K562 (cell line): ENCODE measurements around the gene KIF6. TPM values are rescaled to one million over a fixed set of nuclear protein-coding genes. Genes with fewer than 3 reads are reported as not detected.

Experiments used
- ATAC-seq: fragments of 200-7000 bp; cut with Tn5 transposase; 3 replicates; pipeline ENCODE4 v1.9.1; 2020; ENCODE audit warnings: moderate library complexity
- BruUV-seq: library from RNA; stranded (reverse); fragments of 400-500 nt; replicated peaks from 2 replicates; lab custom pipeline; 2021; lab: Mats Ljungman, UMichigan
- CTCF ChIA-PET: fragments of 300-600 bp; formaldehyde crosslinking; extraction: SDS; loops from one replicate; lab custom pipeline; 2021; ENCODE audit warnings: low intra/inter-chr PET ratio; lab: Yijun Ruan, JAX
- POLR2A ChIA-PET: fragments of 300-600, 350-650 bp; sonication (Branson Sonifier 250); formaldehyde crosslinking; extraction: SDS; loops from one replicate; lab custom pipeline; 2021; ENCODE audit warnings: antibody characterized with exemption, inconsistent platforms; lab: Yijun Ruan, JAX
- DNase-seq, 4 experiments: peaks; one replicate each; pipeline versions ENCODE4 v3.0.0 to v3.0.0-alpha.2; 2011 to 2018; ENCODE audit warnings: low spot score in 3 of 4, mixed read lengths in 3 of 4; ENCODE audit errors: extremely low read depth in 1 of 4
- FAIRE-seq: peaks from 2 replicates; lab custom pipeline; 2011; peaks lifted over from hg19 to GRCh38; lab: Jason Lieb, UNC
- H2AFZ ChIP-seq: 2 replicates; pipeline ENCODE4 v1.6.0; 2011; ENCODE audit warnings: low read depth, low read length, control low read depth, inconsistent platforms
- H3K27ac ChIP-seq: fragments of 200-600 bp; 3 replicates; pipeline ENCODE4 v1.8.0; 2011; ENCODE audit warnings: low read depth, mild to moderate bottlenecking, control low read depth, inconsistent platforms, low read length, moderate library complexity, mixed read lengths; ENCODE audit errors: extremely low read depth
- H3K27me3 ChIP-seq, 2 experiments: fragments of 300-600 bp in 1 of 2; 2 replicates in 1 of 2; 3 replicates in 1 of 2; pipeline versions ENCODE4 v1.6.0 to v1.8.0; 2011; ENCODE audit warnings: inconsistent platforms in 2 of 2, low read length in 2 of 2, mild to moderate bottlenecking in 1 of 2, mixed read lengths in 1 of 2, moderate library complexity in 1 of 2; ENCODE audit not compliant: control insufficient read depth in 2 of 2, insufficient read depth in 2 of 2
- H3K36me3 ChIP-seq: fragments of 300-600 bp; 3 replicates; pipeline ENCODE4 v1.8.0; 2011; ENCODE audit warnings: mild to moderate bottlenecking, low read length, inconsistent platforms; ENCODE audit not compliant: control insufficient read depth, insufficient read depth
- H3K4me1 ChIP-seq, 2 experiments: fragments of 200-600 bp in 1 of 2; replicated peaks in 1 of 2; 2 replicates in 1 of 2; 3 replicates in 1 of 2; pipeline versions ENCODE4 v1.5.1 to v1.8.0; 2011; ENCODE audit warnings: inconsistent platforms in 2 of 2, low read length in 2 of 2, mild to moderate bottlenecking in 1 of 2, mixed read lengths in 1 of 2, moderate library complexity in 1 of 2; ENCODE audit not compliant: control insufficient read depth in 2 of 2, insufficient read depth in 2 of 2
- H3K4me2 ChIP-seq: 2 replicates; pipeline ENCODE4 v1.6.1; 2011; ENCODE audit warnings: low read length, control low read depth, inconsistent platforms, mixed read lengths; ENCODE audit not compliant: insufficient read depth
- H3K4me3 ChIP-seq: fragments of 200-600 bp; sonication (generic), shearing (Covaris generic); 2 replicates; pipeline ENCODE4 v1.5.1; 2016; ENCODE audit warnings: control low read depth, inconsistent platforms
- H3K79me2 ChIP-seq: fragments of 200-600 bp; 3 replicates; pipeline ENCODE4 v1.8.0; 2011; ENCODE audit warnings: low read length, inconsistent platforms; ENCODE audit not compliant: control insufficient read depth, insufficient read depth
- H3K9ac ChIP-seq, 2 experiments: 2 replicates each; pipeline versions ENCODE4 v1.6.0 to v1.6.1; 2011; ENCODE audit warnings: low read depth in 2 of 2, low read length in 2 of 2, control low read depth in 1 of 2, inconsistent platforms in 1 of 2, mild to moderate bottlenecking in 1 of 2, mixed read lengths in 1 of 2; ENCODE audit not compliant: insufficient read depth in 1 of 2
- H3K9me1 ChIP-seq: one replicate; pipeline ENCODE4 v1.6.0; 2011; ENCODE audit warnings: inconsistent platforms, mild to moderate bottlenecking, low read length, moderate library complexity; ENCODE audit not compliant: control insufficient read depth, insufficient read depth
- H3K9me3 ChIP-seq: replicated peaks from 2 replicates; pipeline ENCODE4 v1.5.1; 2011; ENCODE audit warnings: low read depth, low read length, inconsistent platforms; ENCODE audit not compliant: control insufficient read depth, insufficient read depth
- H4K20me1 ChIP-seq: replicated peaks from 2 replicates; pipeline ENCODE4 v1.6.1; 2011; ENCODE audit warnings: low read length, inconsistent platforms, mixed read lengths; ENCODE audit not compliant: control insufficient read depth, insufficient read depth
- BRCA1 ChIP-seq, 2 experiments: fragments of 450-650 bp in 1 of 2; sonication (generic) in 1 of 2; formaldehyde crosslinking in 1 of 2; IDR thresholded peaks; 2 replicates each; pipeline versions ENCODE4 v1.5.0 to v1.6.1; 2017 to 2020; ENCODE audit warnings: mild to moderate bottlenecking in 1 of 2, missing genetic modification reagents in 1 of 2
- CREM ChIP-seq: IDR thresholded peaks from 2 replicates; pipeline ENCODE4 v1.6.1; 2014; ENCODE audit warnings: antibody characterized with exemption, low read depth
- CTCF ChIP-seq, 3 experiments: IDR thresholded peaks in 2 of 3; conservative IDR thresholded peaks in 1 of 3; 2 replicates each; pipeline ENCODE4 v1.5.1; 2011 to 2012; ENCODE audit warnings: low read length in 3 of 3, mild to moderate bottlenecking in 3 of 3, control low read depth in 2 of 3, improper control_type of control experiment in 1 of 3, inconsistent platforms in 1 of 3, low read depth in 1 of 3, mixed read lengths in 1 of 3, moderate library complexity in 1 of 3; ENCODE audit not compliant: insufficient read depth in 2 of 3
- CTCFL ChIP-seq: IDR thresholded peaks from 2 replicates; pipeline ENCODE4 v1.6.1; 2011; ENCODE audit warnings: borderline replicate concordance, low read depth, mild to moderate bottlenecking, moderate library complexity, low read length; ENCODE audit not compliant: insufficient read depth, poor library complexity, severe bottlenecking
- E2F3 ChIP-seq: fragments of 250-450 bp; sonication (Bioruptor Pico); IDR thresholded peaks from 2 replicates; pipeline ENCODE4 v1.4.0; 2020; ENCODE audit warnings: mild to moderate bottlenecking
- FOSL1 ChIP-seq: fragments of 200-800 bp; sonication (Bioruptor generic); conservative IDR thresholded peaks from 2 replicates; pipeline ENCODE4 v1.6.1; 2016; ENCODE audit warnings: missing genetic modification characterization, missing compliant biosample characterization
- SREBF1 ChIP-seq: fragments of 150-350 bp; IDR thresholded peaks from 2 replicates; pipeline ENCODE4 v1.6.1; 2014; ENCODE audit warnings: antibody characterized with exemption, low read depth, low read length, borderline replicate concordance
- STAG1 ChIP-seq: sonication (generic); formaldehyde crosslinking; IDR thresholded peaks from 2 replicates; pipeline ENCODE4 v1.5.0; 2020; ENCODE audit warnings: missing genetic modification reagents, borderline replicate concordance
- WGBS: fragments of 100-300 bp; shearing (Covaris generic); methylation state at CpG from one replicate; pipeline ENCODE4 v1.1.6; 2016; ENCODE audit warnings: low coverage, mixed read lengths; ENCODE audit not compliant: insufficient coverage; ENCODE audit errors: missing lambda C conversion rate; 5-methylcytosine and 5-hydroxymethylcytosine counted together
- in situ Hi-C: fragments of 300-500 bp; cut with MboI; formaldehyde crosslinking; loops from 4 replicates; pipeline ENCODE4 v1.15.0; 2018; ENCODE audit warnings: inconsistent platforms, mixed read lengths
- intact Hi-C: fragments of 100-400 bp; cut with micrococcal nuclease; formaldehyde crosslinking; loops from 2 replicates; pipeline ENCODE4 v1.14.2; 2022
- polyA plus RNA-seq, 8 experiments: library from polyadenylated mRNA; depleted of rRNA in 4 of 8; stranded (reverse) in 5 of 8; unstranded in 3 of 8; fragments of >200 nt; fragmentation: Nextera tagmentation in 2 of 8; fragmentation: Illumina TruSeq in 1 of 8; extraction: Ambion mirVana in 2 of 8; extraction: Trizol in 1 of 8; gene quantifications; 2 replicates each; pipeline versions ENCODE4 v1.2.1 to v1.2.3, GENCODE V29; 2011 to 2014; ENCODE audit warnings: inconsistent platforms in 1 of 8, missing spikeins in 1 of 8
- total RNA-seq, 7 experiments: library from RNA; depleted of rRNA in 6 of 7; stranded (reverse); fragments of >200 nt in 6 of 7; fragmentation: Illumina TruSeq in 2 of 7; extraction: Trizol in 2 of 7; gene quantifications; 2 replicates each; pipeline versions ENCODE4 v1.2.1 to v1.2.3, GENCODE V29; 2011 to 2021; ENCODE audit warnings: low replicate concordance in 1 of 7

KIF6 gene
- total and polyA plus RNA-seq, 9 of the 15 experiments (the other 6 are each of a cell fraction or from before 2014, with no cell fraction given), result not detected

GRCh38 chr6:39369987-39370386 is 355.2 kb downstream of the KIF6 start:
- Histone ChIP-seq H3K79me2 (no peaks in the 10 kb centered on the region), H3K4me1 (no peaks in the 10 kb centered on the region), H3K4me3 (no peak overlapping the region), H3K27ac (no peak overlapping the region), H3K9ac (no peak overlapping the region), H2AFZ (no peak overlapping the region), H3K4me2 (no peak overlapping the region), H3K9me1 (no peaks in the 10 kb centered on the region), H4K20me1 (peaks cover 3% of the 10 kb centered on the region; the same call in 1 of the 2 replicates), H3K9me3 (no peaks in the 10 kb centered on the region), H3K36me3 (no peaks in the 10 kb centered on the region), H3K27me3 (peaks cover 7 to 40% of the 10 kb centered on the region in 2 experiments; a peak in 4 of 5 replicates)
- WGBS, result 0% methylated on average over 1 of the region's 1 CpG
- no peak for DNase-seq
- BruUV-seq, result no TSS peak
- in situ Hi-C loops (loop anchor here (5.0 to 25.0 kb wide), 5 partner anchors 47 to 1667 kb away; partner anchors contain the start of genes TSPO2 and UNC5CL), intact Hi-C loops (no loop called here)
- ChIA-PET POLR2A (no interaction called here), CTCF (no interaction called here)
- no peak for FAIRE-seq
- 0 out of 3 replicates have a peak, but pooled peaks have one; percentile 27 for ATAC-seq
- no peak for TF ChIP-seq STAG1 (CRISPR knock-in tag)
- no peak for TF ChIP-seq BRCA1 (IDR thresholded peaks at IDR 0.05)
- TF ChIP-seq BRCA1 (CRISPR knock-in tag; IDR thresholded peaks at IDR 0.05), result no peak
- TF ChIP-seq FOSL1, result no peak
- TF ChIP-seq CTCF (IDR thresholded peaks at IDR 0.05 in 2 of 3, conservative IDR thresholded peaks at IDR 0.05 in 1 of 3; ENCODE audit: insufficient read depth in 2 of 3, low read depth in 1 of 3, low read length in 3 of 3), result 0 out of 6 replicates have a peak, but pooled peaks of 2 of the 3 experiments have one; percentile 10 to 23
- peak; percentile 39 for TF ChIP-seq CTCFL
- TF ChIP-seq E2F3, result no peak
- TF ChIP-seq SREBF1, result no peak
- no peak for TF ChIP-seq CREM
- TF ChIP-seq, all 486 proteins: peak for 2
